Measurements from ENCODE around the gene KIAA1143.

KIAA1143 gene

DNA sequence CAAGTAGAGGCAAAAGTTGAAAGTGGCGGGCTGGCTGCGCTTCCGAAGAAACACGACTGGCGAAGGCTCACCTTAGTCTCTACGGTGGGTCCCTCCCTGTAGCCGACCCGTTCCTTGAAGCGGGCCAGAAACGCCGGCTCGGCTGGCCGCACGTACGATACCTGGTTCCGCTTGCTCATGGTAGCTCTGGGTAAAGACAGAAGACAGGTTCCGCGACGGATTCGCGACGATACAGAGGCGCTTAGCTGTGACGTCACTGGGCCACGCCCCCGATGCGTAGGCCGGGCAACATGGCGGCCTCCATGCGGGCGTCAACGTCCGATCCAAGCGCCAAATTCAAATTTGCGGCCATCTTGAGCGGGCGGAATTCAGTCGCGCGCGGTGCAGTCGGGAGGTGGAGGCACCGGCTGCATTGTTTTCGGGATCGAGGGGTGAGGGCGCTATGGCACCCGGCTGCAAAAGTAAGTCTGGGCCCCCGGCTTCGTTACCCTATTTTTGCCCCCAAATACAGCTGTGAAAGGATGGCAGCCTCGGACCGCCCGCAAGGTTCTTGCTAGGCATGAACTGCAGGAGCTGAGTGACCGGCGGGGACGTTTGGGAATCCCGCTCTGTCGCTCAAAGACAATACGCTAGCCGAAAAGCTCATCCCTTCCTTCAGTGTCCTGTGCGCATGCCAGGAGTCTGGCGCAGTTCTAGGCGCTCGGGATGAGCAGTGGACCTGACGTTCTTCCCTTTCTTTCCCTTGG is at the start of gene KIAA1143, which contains the start of gene KIF15:
Gene KIAA1143 (minus strand): TSS at position 196 of the 746 bp plus-strand sequence. CDS start 17 bp downstream, at position 179.
Gene KIF15 (plus strand): TSS at position 371 of the 746 bp plus-strand sequence. CDS start 72 bp downstream, at position 443.
- peak; percentile 94 for DNase-seq

DNA sequence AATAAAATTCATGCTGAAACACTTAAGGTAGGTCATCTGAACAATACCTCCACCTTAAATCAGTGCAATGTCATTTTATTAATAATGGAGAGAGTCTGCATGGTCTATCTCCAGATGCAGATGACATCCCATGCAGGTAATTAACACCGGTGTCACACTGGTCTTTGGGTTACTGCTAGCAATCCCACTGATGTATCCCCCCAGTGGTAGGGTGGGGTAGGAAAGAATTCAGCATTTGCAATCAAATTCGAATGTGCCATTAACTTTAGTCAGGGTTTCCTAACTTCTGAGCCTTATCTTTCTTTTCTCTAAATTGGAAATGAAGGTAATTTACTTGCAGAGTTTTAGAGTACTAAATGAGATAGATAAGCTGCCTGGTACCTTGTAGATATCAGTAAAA is 44.5 kb upstream of the KIAA1143 start:
- DNase-seq = no peak

DNA sequence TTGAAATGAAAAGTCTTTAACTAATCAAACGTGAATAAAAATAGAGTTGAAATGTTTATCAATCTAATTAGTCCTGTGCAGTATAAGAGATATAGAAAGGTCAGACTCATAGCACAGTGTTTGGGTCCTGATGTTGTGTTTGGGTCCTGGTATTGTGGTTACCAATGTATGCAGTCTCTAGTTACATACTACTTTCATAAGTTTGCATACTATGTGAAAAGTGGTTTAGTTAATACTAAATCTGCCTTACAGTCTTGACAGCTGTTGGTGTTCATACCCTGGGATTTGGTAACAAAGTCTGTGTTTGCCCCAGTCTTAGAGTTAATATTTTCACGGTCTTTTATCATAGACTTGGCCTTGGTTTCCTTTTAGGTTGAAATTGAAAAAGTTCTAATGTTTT is 41.9 kb upstream of the KIAA1143 start:
- no peak for DNase-seq

DNA sequence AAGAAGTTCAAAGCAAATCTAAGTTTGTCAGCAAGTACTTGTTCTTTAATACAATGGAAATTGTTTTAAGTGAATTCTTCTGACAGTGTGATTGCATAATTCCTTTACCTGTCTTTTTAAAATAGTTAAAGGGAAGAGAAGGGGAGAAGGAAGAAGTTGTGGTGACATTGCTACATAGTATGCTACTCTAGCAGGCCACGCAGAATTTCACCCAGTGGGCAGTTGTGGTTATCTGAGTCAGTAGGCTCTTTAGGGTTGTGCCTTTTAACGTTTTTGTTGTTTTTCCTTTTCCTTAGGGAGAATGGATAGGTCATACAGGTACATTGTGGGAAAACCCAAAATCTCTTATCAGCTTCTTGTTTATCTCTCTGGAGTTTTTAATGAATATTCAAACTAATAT is 40.6 kb upstream of the KIAA1143 start:
- no peak for DNase-seq

DNA sequence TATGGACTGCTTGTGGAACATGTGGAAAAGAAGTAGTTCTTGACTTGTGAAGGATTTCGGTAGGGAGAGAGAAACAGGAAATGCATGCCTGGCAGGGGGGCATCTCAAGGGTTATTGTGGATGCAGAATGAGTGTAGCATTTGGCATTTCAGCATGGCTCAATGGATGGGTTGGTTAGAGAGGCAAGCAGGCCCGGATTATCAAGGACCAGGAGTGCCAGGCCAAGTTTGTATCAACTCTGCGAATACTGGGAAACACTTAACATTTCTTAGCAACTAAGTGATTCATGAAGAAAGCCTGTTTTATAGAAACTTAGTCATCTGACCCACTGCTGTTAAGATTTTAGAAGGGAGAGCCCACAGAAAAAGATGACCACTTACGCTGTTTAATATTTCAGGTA is 33.8 kb upstream of the KIAA1143 start:
- DNase-seq = no peak

DNA sequence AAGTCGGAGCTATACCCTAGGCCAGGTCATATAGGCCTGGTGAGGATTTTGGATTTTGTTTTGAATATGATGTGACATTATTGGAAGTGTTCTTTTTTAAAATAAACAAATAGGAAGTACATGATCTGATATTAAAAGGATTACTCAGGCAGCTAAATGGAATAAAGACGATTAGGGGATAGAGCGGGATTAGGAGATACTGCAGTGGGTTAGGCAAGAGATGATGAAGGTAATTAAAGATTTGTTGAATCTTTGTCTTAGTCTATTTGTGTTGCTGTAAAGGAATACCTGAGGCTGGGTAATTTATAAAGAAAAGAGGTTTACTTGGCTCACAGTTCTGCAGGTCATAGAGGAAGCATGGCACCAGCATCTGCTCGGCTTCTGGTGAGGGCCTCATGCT is 21.5 kb upstream of the KIAA1143 start:
- no peak for DNase-seq

DNA sequence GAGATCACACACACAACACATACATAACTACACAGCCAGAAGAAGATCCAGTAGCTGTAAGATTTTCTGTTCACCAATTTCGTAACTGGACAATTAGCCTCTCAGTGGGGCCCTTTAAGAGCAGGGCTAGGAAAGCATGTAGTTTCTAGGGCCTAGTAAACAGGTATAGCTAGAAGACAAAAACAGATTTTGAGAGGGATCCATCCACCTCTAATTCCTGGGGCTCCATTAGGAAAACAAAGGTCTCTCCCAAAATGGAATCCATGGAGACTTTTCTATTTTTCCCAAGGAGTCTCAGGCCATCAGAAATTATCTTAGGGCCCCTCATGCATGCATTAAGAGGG is 10.7 kb upstream of the KIAA1143 start:
- no peak for DNase-seq

DNA sequence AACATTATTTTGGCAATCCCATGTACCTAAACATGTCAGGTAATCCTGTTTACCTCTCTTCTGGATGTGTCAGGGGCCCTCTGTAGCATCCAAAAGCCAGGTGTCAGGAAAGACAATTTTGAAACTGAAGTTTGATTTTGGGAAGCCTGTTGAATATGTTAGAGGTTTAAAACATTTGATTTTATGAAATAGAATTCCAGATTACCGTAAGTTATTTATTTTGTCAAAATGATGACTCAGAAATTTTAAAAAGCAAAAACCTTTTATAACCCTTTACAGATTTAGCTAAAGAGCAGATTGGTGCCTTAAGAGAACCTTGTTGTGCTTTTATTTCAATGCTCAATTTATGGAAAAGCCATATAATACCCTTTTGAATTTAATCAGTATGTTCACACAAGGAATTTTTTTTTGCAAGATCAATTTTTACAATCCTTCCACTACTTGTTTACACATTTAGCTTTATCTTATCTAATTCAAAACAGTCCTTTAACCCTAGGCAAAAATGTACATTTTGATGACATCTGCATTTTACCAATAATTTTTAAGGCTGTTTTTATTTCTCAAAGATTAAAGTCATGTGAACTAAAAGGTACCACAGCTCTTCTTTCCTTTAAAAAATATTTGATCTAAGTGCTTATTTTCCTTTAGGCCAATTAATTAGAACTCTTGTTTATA is 10.1 kb upstream of the KIAA1143 start:
- no peak for DNase-seq

DNA sequence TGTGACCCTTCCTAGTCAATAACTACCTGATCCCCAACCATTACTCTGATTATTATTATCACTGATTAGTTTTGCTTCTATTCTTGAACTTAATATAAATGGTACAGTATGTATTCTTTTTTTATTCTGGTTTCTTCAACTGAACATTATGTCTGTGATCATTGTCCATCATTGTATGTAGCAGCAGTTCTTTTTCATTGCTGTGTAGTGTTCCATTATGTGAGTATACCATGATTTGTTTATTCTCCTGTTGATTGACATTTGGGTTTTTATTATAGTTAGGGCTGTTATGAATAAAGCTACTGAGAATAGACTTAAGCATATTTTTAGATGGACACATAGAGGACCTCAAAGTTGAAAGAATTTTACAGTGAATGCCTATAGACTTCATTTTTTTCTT is 2.8 kb upstream of the KIAA1143 start:
- no peak for DNase-seq

DNA sequence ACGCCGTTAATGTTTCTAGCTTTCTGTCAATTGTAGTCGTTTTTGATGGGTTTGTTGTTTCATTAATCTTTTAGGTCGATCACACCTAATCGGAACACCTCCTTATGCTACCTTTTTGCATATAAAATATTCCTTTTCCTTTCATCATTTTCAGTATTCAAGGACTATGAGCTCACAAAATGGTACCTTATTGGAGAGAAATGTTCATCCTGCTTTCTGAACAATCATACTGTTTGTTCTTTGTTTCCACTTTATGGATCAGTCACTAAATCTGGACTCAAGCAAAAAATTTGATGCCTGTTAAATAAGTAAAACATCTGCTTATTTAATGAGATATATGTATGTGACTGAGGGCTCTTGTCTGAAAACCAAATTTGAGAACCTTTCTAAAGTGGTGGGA is 1.3 kb upstream of the KIAA1143 start:
- DNase-seq = no peak

DNA sequence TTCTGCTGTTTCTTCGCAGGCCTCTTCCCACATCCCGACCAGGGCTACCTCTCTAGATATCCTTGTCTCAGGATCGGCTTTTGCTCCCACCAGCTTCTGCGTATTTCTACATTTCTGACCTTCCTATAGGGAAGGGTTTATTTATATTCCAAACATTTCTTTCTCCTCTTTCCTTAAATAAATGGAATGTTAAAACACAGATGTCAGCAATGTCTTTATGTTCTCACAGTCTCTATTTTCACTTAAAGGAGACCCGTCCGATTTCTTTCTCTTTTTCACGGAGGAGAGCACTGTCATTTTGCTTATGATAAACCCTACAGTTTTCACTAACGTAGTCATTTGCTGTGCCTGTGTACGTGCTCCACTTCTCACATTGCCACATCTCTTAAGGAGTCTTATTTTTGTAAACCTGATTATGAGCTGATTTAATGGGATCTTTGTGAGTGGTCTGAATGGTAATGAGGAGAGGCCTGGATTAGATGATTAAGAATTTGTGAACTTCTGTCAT is 805 bp upstream of the KIAA1143 start:
- no peak for DNase-seq

DNA sequence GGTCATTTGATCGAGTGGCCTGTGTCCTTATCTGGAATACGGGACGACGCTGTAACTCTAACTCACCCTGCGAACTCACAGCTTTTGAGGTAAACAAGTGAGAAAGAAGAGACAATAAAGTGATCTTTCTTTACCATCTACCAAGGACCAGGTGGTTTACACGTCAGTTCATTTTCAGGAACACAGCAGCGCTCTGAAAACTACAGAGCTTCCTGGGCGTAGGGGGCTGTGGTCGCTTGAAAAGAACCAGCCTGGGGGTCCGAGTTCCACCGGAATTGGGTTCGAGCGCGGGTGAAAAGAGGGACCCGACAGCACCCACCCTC is 357 bp downstream of the KIAA1143 start:
- peak; percentile 4 for DNase-seq

DNA sequence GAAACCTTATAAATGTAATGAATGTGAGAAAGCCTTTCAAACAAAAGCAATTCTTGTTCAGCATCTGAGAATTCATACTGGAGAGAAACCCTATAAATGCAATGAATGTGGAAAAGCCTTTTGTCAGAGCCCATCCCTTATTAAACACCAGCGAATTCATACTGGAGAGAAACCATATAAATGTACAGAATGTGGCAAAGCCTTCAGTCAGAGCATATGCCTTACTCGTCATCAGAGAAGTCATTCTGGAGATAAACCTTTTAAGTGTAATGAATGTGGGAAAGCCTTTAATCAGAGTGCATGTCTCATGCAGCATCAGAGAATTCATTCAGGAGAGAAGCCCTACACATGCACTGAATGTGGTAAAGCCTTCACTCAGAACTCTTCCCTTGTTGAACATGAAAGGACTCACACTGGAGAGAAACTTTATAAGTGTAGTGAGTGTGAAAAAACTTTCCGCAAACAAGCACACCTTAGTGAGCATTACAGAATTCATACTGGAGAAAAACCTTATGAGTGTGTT is 26.7 kb downstream of the KIAA1143 start:
- no peak for DNase-seq

DNA sequence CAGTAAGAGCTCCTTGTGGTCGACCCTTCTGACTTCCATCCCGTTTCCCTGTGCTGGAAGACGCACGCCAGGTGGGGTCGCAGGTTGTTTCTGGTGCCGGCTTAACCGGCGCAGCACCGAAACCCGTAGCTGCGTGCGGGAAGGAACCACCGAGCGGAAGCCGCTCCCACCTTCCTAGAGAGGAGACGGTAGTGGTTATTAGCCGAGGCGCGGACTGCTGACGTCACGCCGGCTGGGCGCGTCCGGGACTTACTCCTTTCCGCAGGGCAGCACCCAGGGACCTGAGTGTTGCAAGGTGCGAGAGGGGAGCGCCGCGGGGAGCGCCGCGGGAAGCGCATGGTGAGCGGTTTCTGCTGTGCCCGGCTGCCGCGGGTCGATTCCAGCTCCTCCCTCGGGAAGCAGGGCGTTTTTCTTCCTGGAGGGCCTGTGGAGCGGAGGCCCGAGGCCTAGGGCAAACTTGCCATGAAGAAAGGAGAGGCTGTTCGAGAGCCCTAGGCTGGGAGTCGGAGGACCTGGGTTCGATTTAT is 32.0 kb downstream of the KIAA1143 start, which contains the start of gene ZNF501:
Gene ZNF501 (plus strand): TSS at position 252 of the 527 bp plus-strand sequence. CDS start 4,787 bp downstream, outside the sequence.
- peak; percentile 87 for DNase-seq

DNA sequence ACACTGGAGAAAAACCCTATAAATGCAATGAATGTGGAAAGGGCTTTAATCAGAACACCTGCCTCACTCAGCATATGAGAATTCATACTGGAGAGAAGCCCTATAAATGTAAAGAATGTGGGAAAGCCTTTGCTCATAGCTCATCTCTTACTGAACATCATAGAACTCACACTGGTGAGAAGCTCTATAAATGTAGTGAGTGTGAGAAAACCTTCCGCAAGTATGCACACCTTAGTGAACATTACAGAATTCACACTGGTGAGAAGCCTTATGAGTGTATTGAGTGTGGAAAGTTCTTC is 39.4 kb downstream of the KIAA1143 start:
- no peak for DNase-seq

DNA sequence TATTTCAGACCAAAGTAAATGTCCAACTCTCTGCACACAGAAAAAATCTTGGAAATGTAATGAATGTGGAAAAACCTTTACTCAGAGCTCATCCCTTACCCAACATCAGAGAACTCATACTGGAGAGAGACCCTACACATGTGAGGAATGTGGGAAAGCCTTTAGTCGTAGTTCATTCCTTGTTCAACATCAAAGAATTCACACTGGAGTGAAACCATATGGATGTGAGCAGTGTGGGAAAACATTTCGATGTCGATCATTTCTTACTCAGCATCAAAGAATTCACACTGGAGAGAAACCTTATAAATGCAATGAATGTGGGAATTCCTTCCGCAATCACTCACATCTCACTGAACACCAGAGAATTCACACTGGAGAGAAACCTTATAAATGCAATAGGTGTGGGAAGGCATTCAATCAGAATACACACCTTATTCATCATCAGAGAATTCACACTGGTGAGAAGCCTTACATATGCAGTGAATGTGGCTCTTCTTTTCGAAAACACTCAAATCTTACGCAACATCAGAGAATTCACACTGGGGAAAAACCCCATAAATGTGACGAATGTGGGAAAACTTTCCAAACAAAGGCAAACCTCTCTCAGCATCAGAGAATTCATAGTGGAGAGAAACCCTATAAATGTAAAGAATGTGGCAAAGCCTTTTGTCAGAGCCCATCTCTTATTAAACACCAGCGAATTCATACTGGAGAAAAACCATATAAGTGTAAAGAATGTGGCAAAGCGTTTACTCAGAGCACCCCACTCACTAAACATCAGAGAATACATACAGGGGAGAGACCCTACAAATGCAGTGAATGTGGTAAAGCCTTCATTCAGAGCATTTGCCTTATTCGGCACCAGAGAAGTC is 40.0 kb downstream of the KIAA1143 start:
- no peak for DNase-seq

DNA sequence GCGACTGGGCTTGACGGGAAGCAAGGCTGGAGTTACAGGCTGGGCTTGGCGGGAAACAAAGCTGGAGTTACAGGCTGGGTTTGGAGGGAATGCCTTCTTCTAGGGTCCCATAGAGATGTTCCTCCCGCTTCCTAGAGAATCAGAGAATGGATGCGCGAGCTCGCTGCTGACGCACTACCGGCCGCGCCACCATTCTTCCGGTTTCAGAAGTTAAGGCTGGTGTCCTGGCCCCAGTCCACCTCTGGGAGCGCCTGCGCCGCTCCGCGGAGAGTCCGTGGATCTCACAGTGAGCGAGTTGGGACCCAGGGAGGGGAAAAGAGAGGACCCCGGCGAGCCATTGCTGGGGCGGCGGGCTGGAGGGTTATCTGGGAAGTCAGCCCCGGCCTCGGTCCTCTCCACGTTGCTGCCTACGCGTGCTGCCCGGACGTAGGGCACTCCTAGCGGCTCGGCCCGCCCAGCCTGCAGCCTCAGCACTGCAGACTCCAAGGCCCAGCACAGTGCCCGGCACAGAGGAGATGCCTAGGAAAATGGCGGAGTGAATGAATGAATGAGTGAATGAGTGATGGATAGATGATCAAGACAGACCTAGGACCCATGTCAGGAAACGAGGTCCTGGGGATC is 48.9 kb downstream of the KIAA1143 start, which contains the start of gene ZNF502:
Gene ZNF502 (plus strand): TSS at position 206 of the 621 bp plus-strand sequence. CDS start 7,602 bp downstream, outside the sequence.
- peak; percentile 50 for DNase-seq

Measured in CD4-positive, alpha-beta T cell treated with Interleukin-4 for 4 hours (primary cell).